Breast epithelium (tissue), 4 donors: Measurements from ENCODE around the gene PLSCR3. TPM values are rescaled to one million over a fixed set of nuclear protein-coding genes. Genes with fewer than 3 reads are reported as not detected.

Experiments used
- DNase-seq, 2 donors: peaks; one replicate each; pipeline ENCODE4 v3.0.0-alpha.2; 2019; ENCODE audit warnings: low spot score in 2 of 2
- H3K27ac ChIP-seq, 2 donors: fragments of 200-600 bp; sonication (generic) in 1 of 2; one replicate each; pipeline ENCODE4 v1.5.1; 2016 to 2019; ENCODE audit warnings: mild to moderate bottlenecking in 1 of 2
- H3K27me3 ChIP-seq, 2 donors: fragments of 200-600 bp; sonication (generic) in 1 of 2; one replicate each; pipeline versions ENCODE4 v1.5.1 to v1.6.0; 2017 to 2019; ENCODE audit warnings: control low read depth in 1 of 2, mild to moderate bottlenecking in 1 of 2
- H3K36me3 ChIP-seq: fragments of 200-600 bp; one replicate; pipeline ENCODE4 v1.5.1; 2019
- H3K4me1 ChIP-seq, 2 donors: fragments of 200-600 bp; sonication (generic); one replicate each; pipeline ENCODE4 v1.5.1; 2016 to 2019; ENCODE audit warnings: control low read depth in 1 of 2
- H3K4me3 ChIP-seq, 3 donors: fragments of 200-600 bp; sonication (generic); 1 replicate in 2 of 3; 2 replicates in 1 of 3; pipeline ENCODE4 v1.5.1; 2016 to 2019; ENCODE audit warnings: mild to moderate bottlenecking in 3 of 3, moderate library complexity in 2 of 3
- H3K9me3 ChIP-seq, 2 donors: fragments of 200-600 bp; sonication (generic) in 1 of 2; one replicate each; pipeline ENCODE4 v1.5.1; 2016 to 2019; ENCODE audit warnings: control low read depth in 1 of 2
- POLR2A ChIP-seq: fragments of 450-650 bp; IDR thresholded peaks from one replicate; pipeline ENCODE4 v1.6.1; 2016; ENCODE audit warnings: antibody characterized with exemption, mild to moderate bottlenecking, moderate library complexity
- POLR2AphosphoS5 ChIP-seq, 3 donors: sonication (generic); formaldehyde crosslinking; IDR thresholded peaks; one replicate each; pipeline ENCODE4 v1.6.1; 2017; ENCODE audit warnings: antibody characterized with exemption in 3 of 3
- intact Hi-C: fragments of 100-400 bp; cut with DNase I; formaldehyde crosslinking; loops from one replicate; pipeline ENCODE4 v1.15.1; 2023; ENCODE audit warnings: low total_unique reads
- total RNA-seq, 3 donors: library from RNA; depleted of rRNA; stranded (reverse); fragments of >200 nt; gene quantifications; one replicate each; pipeline ENCODE4 v1.1.0, GENCODE V29; 2016
- TF ChIP-seq, protein P1 (sequence below), 3 donors: fragments of 450-650 bp; IDR thresholded peaks; one replicate each; pipeline ENCODE4 v1.5.1; 2016 to 2017; ENCODE audit warnings: antibody characterized with exemption in 3 of 3, mild to moderate bottlenecking in 3 of 3, moderate library complexity in 3 of 3

The PLSCR3 gene
- total RNA-seq, 3 donors from 2014 or later, result 16.0 to 24.3 (median 19.0) TPM

DNA sequence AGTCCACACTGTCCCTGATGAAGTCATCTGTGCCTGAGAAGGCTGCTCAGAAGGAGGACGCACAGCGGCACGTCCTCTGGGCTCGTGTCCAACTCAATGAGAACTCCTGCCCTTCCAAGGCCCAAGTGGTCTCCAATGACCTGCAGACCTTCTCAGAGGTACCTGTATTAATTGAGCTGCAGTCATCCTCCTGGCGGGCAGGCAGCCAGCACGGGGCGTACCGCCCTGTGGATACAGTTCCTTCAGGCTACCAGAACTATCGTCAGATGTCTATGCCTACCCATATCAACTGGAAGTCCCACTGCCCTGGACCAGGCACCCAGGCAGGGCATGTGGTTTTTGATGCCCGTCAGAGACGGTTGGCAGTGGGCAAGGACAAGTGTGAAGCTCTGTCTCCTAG is 38.0 kb upstream of the PLSCR3 start:
- TF ChIP-seq, protein P1, sequence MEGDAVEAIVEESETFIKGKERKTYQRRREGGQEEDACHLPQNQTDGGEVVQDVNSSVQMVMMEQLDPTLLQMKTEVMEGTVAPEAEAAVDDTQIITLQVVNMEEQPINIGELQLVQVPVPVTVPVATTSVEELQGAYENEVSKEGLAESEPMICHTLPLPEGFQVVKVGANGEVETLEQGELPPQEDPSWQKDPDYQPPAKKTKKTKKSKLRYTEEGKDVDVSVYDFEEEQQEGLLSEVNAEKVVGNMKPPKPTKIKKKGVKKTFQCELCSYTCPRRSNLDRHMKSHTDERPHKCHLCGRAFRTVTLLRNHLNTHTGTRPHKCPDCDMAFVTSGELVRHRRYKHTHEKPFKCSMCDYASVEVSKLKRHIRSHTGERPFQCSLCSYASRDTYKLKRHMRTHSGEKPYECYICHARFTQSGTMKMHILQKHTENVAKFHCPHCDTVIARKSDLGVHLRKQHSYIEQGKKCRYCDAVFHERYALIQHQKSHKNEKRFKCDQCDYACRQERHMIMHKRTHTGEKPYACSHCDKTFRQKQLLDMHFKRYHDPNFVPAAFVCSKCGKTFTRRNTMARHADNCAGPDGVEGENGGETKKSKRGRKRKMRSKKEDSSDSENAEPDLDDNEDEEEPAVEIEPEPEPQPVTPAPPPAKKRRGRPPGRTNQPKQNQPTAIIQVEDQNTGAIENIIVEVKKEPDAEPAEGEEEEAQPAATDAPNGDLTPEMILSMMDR (IDR thresholded peaks at IDR 0.05), result no peak
- TF ChIP-seq POLR2A (no peak), POLR2AphosphoS5 (IDR thresholded peaks at IDR 0.05) (no peak)
- Histone ChIP-seq H3K9me3 (no peaks in the 10 kb centered on the region), H3K27me3 (no peaks in the 10 kb centered on the region), H3K4me1 (peaks cover 0 to 7% of the 10 kb centered on the region in 2 donors), H3K36me3 (no peaks in the 10 kb centered on the region), H3K27ac (no peak overlapping the region), H3K4me3 (no peak overlapping the region)
- intact Hi-C loops, result loop anchor here (10.0 kb wide), 2 partner anchors 53 to 77 kb away; partner anchors contain the start of genes KCTD11, POLR2A, SLC35G6 and TMEM95
- DNase-seq, result no peak

DNA sequence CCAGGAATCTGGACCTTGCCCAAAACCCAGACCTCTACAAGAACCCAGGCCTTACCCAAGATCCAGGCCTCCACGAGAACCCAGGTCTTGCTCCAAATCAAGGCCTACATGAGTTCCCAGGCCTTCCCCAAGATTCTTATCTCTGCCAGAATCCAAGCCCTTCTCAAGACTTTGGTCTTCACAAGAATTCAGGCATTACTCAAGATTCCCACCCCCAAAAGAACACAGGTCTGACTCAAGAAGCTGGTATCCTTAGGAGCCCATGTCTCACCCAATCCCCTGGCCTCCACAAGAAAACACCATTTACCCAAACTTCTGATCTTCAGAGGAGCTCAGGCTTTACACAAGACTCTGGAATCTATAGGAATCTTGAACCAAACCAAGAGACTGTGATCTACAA is 36.9 kb upstream of the PLSCR3 start:
- H3K27me3 ChIP-seq, result no peaks in the 10 kb centered on the region
- no peaks in the 10 kb centered on the region for H3K9me3 ChIP-seq
- no peaks in the 10 kb centered on the region for H3K36me3 ChIP-seq
- DNase-seq, result no peak
- no peak overlapping the region for H3K27ac ChIP-seq
- intact Hi-C loops, result loop anchor here (10.0 kb wide), 2 partner anchors 54 to 76 kb away; partner anchors contain the start of genes KCTD11, POLR2A, SLC35G6 and TMEM95
- peaks cover 0 to 3% of the 10 kb centered on the region in 2 donors for H3K4me1 ChIP-seq
- H3K4me3 ChIP-seq, result no peak overlapping the region
- TF ChIP-seq, protein P1 (IDR thresholded peaks at IDR 0.05), result no peak
- no peak for TF ChIP-seq POLR2A
- TF ChIP-seq POLR2AphosphoS5 (IDR thresholded peaks at IDR 0.05), result no peak

DNA sequence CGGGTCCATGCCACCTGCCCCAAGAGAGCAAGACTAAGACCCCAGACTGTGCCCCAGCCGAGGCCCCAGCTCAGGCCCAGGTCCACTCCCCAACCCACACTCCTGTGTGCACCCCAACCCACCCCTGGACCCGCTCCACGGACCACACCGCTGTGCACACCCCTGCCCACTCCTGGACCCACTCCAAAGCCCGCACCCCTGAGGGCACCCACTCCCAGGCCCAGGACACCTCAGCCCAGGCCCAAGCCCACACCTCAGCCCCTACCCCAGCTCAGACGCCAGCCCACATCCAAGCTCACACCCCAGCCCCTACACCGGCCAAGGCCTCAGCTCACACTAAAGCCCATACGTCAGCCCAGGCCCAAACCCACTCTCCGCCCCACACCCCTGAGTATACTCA is 35.4 kb upstream of the PLSCR3 start:
- Histone ChIP-seq H3K36me3 (no peaks in the 10 kb centered on the region), H3K27ac (no peak overlapping the region), H3K4me1 (no peaks in the 10 kb centered on the region), H3K9me3 (no peaks in the 10 kb centered on the region), H3K27me3 (no peaks in the 10 kb centered on the region), H3K4me3 (no peak overlapping the region)
- intact Hi-C loops, result loop anchor here (10.0 kb wide), 2 partner anchors 55 to 75 kb away; partner anchors contain the start of genes KCTD11, POLR2A, SLC35G6 and TMEM95
- TF ChIP-seq POLR2AphosphoS5 (IDR thresholded peaks at IDR 0.05), result no peak
- TF ChIP-seq, protein P1 (IDR thresholded peaks at IDR 0.05), result no peak
- no peak for TF ChIP-seq POLR2A
- no peak for DNase-seq

DNA sequence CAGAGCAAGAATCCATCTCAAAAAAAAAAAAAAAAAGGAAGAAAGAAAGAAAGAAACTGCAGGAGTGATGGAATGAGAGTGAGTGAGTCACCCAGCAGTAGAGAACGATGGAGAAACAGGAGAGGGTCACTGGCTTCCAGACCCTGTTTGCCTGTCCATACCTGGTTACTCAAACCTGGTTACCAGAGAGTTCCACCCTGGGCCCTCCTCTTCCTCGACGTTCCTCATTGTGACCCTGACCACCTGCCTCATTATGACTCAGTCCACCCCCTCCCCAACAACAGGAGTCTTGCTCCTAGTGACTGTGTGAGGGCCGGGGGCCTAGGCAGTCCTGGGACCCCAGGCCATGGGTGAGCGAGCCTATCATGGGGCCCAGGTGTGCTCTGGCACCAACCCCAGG is 34.2 kb upstream of the PLSCR3 start, which contains the start of gene SPEM3:
TSS of gene SPEM3 (plus strand) at position 301 of the 400 bp plus-strand sequence. CDS start at position 347, 46 bp downstream.
- no peak for TF ChIP-seq POLR2AphosphoS5 (IDR thresholded peaks at IDR 0.05)

DNA sequence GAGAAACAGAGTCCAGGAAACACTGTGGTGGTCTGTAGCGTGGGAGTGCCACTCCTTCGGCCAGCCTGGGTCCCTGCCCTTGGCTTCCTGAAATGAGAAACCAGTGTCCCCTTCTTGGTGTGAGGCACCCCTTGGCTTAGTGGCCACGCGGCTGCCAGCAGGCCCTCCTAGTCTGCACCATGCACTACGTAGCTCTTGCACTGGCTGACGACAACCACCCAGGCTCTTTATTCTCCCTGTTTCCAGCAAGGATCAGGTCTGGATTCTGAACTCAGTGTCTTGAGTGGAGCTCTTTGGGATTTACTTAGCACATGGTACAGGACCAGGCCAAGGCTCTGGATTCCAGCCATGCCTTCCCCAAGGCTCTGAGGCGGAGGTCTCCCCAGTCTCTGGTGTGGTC is 33.2 kb upstream of the PLSCR3 start:
- no peak overlapping the region for H3K27ac ChIP-seq
- H3K27me3 ChIP-seq, result no peaks in the 10 kb centered on the region
- H3K4me3 ChIP-seq, result no peak overlapping the region
- DNase-seq, result no peak
- no peaks in the 10 kb centered on the region for H3K9me3 ChIP-seq
- H3K4me1 ChIP-seq, result no peaks in the 10 kb centered on the region
- TF ChIP-seq POLR2A (no peak), POLR2AphosphoS5 (IDR thresholded peaks at IDR 0.05) (no peak)
- TF ChIP-seq, protein P1 (IDR thresholded peaks at IDR 0.05), result no peak
- no peaks in the 10 kb centered on the region for H3K36me3 ChIP-seq
- intact Hi-C loops, result loop anchor here (1.0 kb wide), 1 partner anchor 41 kb away; no protein-coding TSS in a partner anchor

More for the DNA sequence above, 34.2 kb upstream of the PLSCR3 start, which contains the start of gene SPEM3:
- Histone ChIP-seq H3K36me3 (no peaks in the 10 kb centered on the region), H3K27me3 (no peaks in the 10 kb centered on the region), H3K4me3 (no peak within 1 kb of the TSS), H3K27ac (no peak within 1 kb of the TSS), H3K9me3 (no peaks in the 10 kb centered on the region), H3K4me1 (no peaks in the 10 kb centered on the region)
- intact Hi-C loops, result no loop called here
- no peak for DNase-seq
